Nephron (organoid): ENCODE results near the gene DNAJC7.

Experiments used
- H3K27ac Mint-ChIP-seq, 3 experiments: 2 replicates each; pipeline ENCODE4 v1.8.0; 2020; ENCODE audit warnings: mixed read lengths in 3 of 3, mild to moderate bottlenecking in 2 of 3, moderate library complexity in 1 of 3
- H3K27me3 Mint-ChIP-seq: 2 replicates; pipeline ENCODE4 v1.8.0; 2021; ENCODE audit warnings: low read depth, mild to moderate bottlenecking, moderate library complexity, mixed read lengths
- H3K36me3 Mint-ChIP-seq: 2 replicates; pipeline ENCODE4 v1.8.0; 2020; ENCODE audit warnings: low read depth, mixed read lengths
- H3K4me1 Mint-ChIP-seq: 2 replicates; pipeline ENCODE4 v1.8.0; 2020; ENCODE audit warnings: mixed read lengths
- H3K4me3 Mint-ChIP-seq, 3 experiments: 2 replicates each; pipeline ENCODE4 v1.8.0; 2020; ENCODE audit warnings: mild to moderate bottlenecking in 3 of 3, mixed read lengths in 3 of 3, moderate library complexity in 2 of 3
- H3K9me3 Mint-ChIP-seq: 2 replicates; pipeline ENCODE4 v1.8.0; 2020; ENCODE audit warnings: mixed read lengths
- CTCF ChIP-seq, 3 experiments: fragments of 200-600 bp; sonication (generic); IDR thresholded peaks; one replicate each; pipeline ENCODE4 v1.5.0; 2021; ENCODE audit warnings: antibody characterized with exemption in 3 of 3; ENCODE audit not compliant: unreplicated experiment in 3 of 3

DNAJC7 gene

GRCh38 chr17:41928693-41929251 is 88.5 kb downstream of the DNAJC7 start:
- no peaks in the 10 kb centered on the region for H3K9me3 Mint-ChIP-seq
- H3K4me3 Mint-ChIP-seq: peak overlapping the region in 2 of 3 experiments; percentile 88 to 91
- no peak for TF ChIP-seq CTCF (IDR thresholded peaks at IDR 0.05; ENCODE audit: unreplicated experiment in 3 of 3)
- H3K27me3 Mint-ChIP-seq: no peaks in the 10 kb centered on the region
- no peaks in the 10 kb centered on the region for H3K36me3 Mint-ChIP-seq
- H3K4me1 Mint-ChIP-seq: peaks cover 14% of the 10 kb centered on the region
- peak overlapping the region in 1 of 3 experiments; percentile 85 for H3K27ac Mint-ChIP-seq
